Tibial nerve (tissue), 3 donors: Measurements from ENCODE around the gene PPIP5K2.

Experiments used
- POLR2A ChIP-seq, 2 donors: fragments of 450-650 bp; IDR thresholded peaks; one replicate each; pipeline ENCODE4 v1.6.1; 2017; ENCODE audit warnings: antibody characterized with exemption in 2 of 2, mild to moderate bottlenecking in 2 of 2, moderate library complexity in 2 of 2
- TF ChIP-seq, protein P1 (sequence below), 5 experiments: fragments of 200-600 bp in 3 of 5; fragments of 450-650 bp in 2 of 5; sonication (generic) in 3 of 5; IDR thresholded peaks; one replicate each; pipeline ENCODE4 v1.5.1; 2016 to 2019; ENCODE audit warnings: antibody characterized with exemption in 5 of 5, mild to moderate bottlenecking in 3 of 5, moderate library complexity in 2 of 5

DNA sequence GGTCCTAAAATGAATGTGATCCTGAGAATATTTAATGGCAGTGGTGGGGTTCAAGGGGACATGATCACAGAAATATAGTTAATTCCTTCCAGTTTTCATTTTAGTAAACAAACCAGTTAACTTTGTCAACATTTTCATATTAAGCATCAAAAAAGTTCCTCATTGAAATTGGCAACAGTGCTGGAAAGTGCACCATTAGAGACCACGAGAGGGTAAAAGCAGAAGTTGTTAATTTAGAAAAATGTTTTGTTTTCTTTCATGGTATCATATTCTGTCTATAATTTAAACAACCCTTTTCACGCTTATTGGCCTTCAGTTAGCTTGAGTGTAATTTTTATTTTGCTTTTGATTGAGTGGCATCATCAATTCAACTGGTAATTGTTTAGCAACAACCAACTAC lies 12.0 kb upstream of the PPIP5K2 start:
- TF ChIP-seq, protein P1, sequence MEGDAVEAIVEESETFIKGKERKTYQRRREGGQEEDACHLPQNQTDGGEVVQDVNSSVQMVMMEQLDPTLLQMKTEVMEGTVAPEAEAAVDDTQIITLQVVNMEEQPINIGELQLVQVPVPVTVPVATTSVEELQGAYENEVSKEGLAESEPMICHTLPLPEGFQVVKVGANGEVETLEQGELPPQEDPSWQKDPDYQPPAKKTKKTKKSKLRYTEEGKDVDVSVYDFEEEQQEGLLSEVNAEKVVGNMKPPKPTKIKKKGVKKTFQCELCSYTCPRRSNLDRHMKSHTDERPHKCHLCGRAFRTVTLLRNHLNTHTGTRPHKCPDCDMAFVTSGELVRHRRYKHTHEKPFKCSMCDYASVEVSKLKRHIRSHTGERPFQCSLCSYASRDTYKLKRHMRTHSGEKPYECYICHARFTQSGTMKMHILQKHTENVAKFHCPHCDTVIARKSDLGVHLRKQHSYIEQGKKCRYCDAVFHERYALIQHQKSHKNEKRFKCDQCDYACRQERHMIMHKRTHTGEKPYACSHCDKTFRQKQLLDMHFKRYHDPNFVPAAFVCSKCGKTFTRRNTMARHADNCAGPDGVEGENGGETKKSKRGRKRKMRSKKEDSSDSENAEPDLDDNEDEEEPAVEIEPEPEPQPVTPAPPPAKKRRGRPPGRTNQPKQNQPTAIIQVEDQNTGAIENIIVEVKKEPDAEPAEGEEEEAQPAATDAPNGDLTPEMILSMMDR (IDR thresholded peaks at IDR 0.05), result no peak
- no peak for TF ChIP-seq POLR2A (IDR thresholded peaks at IDR 0.05)
